ENCODE results near the gene LTB4R2.

GRCh38 chr14:24299255-24300191 lies 10.4 kb upstream of the LTB4R2 start, which contains the start of the genes DHRS1 and NOP9:
- TF ChIP-seq, protein P1, sequence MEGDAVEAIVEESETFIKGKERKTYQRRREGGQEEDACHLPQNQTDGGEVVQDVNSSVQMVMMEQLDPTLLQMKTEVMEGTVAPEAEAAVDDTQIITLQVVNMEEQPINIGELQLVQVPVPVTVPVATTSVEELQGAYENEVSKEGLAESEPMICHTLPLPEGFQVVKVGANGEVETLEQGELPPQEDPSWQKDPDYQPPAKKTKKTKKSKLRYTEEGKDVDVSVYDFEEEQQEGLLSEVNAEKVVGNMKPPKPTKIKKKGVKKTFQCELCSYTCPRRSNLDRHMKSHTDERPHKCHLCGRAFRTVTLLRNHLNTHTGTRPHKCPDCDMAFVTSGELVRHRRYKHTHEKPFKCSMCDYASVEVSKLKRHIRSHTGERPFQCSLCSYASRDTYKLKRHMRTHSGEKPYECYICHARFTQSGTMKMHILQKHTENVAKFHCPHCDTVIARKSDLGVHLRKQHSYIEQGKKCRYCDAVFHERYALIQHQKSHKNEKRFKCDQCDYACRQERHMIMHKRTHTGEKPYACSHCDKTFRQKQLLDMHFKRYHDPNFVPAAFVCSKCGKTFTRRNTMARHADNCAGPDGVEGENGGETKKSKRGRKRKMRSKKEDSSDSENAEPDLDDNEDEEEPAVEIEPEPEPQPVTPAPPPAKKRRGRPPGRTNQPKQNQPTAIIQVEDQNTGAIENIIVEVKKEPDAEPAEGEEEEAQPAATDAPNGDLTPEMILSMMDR (IDR thresholded peaks at IDR 0.05; ENCODE audit: insufficient read depth, low read depth, low read length): no peak
- no peak for TF ChIP-seq EZH2 (IDR thresholded peaks at IDR 0.05; ENCODE audit: insufficient read depth, low read length)

Measured in astrocyte (in vitro differentiated cells and primary cell).